Kidney (tissue), 14 donors: Measurements from ENCODE around the gene KPNA5. TPM values are rescaled to one million over a fixed set of nuclear protein-coding genes. Genes with fewer than 3 reads are reported as not detected.
A peak's percentile ranks its signal among the peaks of the same experiment; 100 is the strongest.
"Not testable (repeated sequence)": the region's sequence is repeated elsewhere in the genome, so short reads cannot be mapped to it uniquely, and the experiment has no call there.

Experiments
- DNase-seq, 5 donors: peaks; one replicate each; pipeline ENCODE4 v3.0.0-alpha.2; 2013 to 2020
- FAIRE-seq: peaks from 2 replicates; lab custom pipeline; 2012; peaks lifted over from hg19 to GRCh38; lab: Jason Lieb, UNC
- H3K27ac ChIP-seq, 2 donors: one replicate each; pipeline ENCODE4 v1.7.0; 2013; ENCODE audit warnings: low read depth in 2 of 2, low read length in 2 of 2, inconsistent platforms in 1 of 2
- H3K27me3 ChIP-seq: one replicate; pipeline ENCODE4 v1.7.1; 2013; ENCODE audit warnings: low read length, inconsistent platforms; ENCODE audit not compliant: control insufficient read depth, insufficient read depth
- H3K36me3 ChIP-seq, 3 donors: one replicate each; pipeline versions ENCODE4 v1.7.0 to v1.7.1; 2013; ENCODE audit warnings: low read length in 3 of 3, control low read depth in 1 of 3, inconsistent platforms in 1 of 3; ENCODE audit not compliant: insufficient read depth in 3 of 3, control insufficient read depth in 2 of 3
- H3K4me1 ChIP-seq, 3 donors: one replicate each; pipeline versions ENCODE4 v1.7.0 to v1.7.1; 2013; ENCODE audit warnings: low read length in 3 of 3, inconsistent platforms in 1 of 3, low read depth in 1 of 3; ENCODE audit not compliant: control insufficient read depth in 2 of 3, insufficient read depth in 2 of 3
- H3K4me3 ChIP-seq, 3 donors: one replicate each; pipeline versions ENCODE4 v1.7.0 to v1.8.1; 2013; ENCODE audit warnings: low read length in 3 of 3, control low read depth in 1 of 3, inconsistent platforms in 1 of 3
- H3K9ac ChIP-seq, 3 donors: one replicate each; pipeline versions ENCODE4 v1.7.0 to v1.7.1; 2013; ENCODE audit warnings: low read length in 3 of 3, control low read depth in 1 of 3, inconsistent platforms in 1 of 3
- H3K9me3 ChIP-seq, 3 donors: one replicate each; pipeline versions ENCODE4 v1.7.0 to v1.7.1; 2013; ENCODE audit warnings: low read length in 3 of 3, control low read depth in 1 of 3, inconsistent platforms in 1 of 3; ENCODE audit not compliant: control insufficient read depth in 2 of 3, insufficient read depth in 1 of 3
- CTCF ChIP-seq: IDR thresholded peaks from 3 replicates; pipeline ENCODE4 v1.5.1; 2012; ENCODE audit warnings: mild to moderate bottlenecking, moderate library complexity, borderline replicate concordance; ENCODE audit not compliant: insufficient read depth; ENCODE audit errors: extremely low read depth
- intact Hi-C: fragments of 100-400 bp; cut with DNase I; formaldehyde crosslinking; loops from one replicate; pipeline ENCODE4 v1.11.1; 2022
- polyA plus RNA-seq: library from polyadenylated mRNA; stranded (reverse); fragments of 350-450 nt; fragmentation: Illumina TruSeq; extraction: RNeasy Lipid Tissue Mini Kit (QIAGEN cat#74804); gene quantifications from one replicate; pipeline ENCODE4 v1.2.3, GENCODE V29; 2014; ENCODE audit warnings: low read depth, low replicate concordance; ENCODE audit not compliant: insufficient read depth
- total RNA-seq: library from RNA; stranded (reverse); fragmentation: NEBNext Ultra II Directional; extraction: Animal tissue kit (Norgen Biotek cat#: 25700); gene quantifications from one replicate; pipeline ENCODE4 v1.2.1, GENCODE V29; 2021
- donor health status: control.
- donor health status: control.
- donor health status: control.
- donor health status: control.
- donor health status: control.
- donor health status: DM: yes; HTN: yes; CAD: no.
- donor health status: Normal renal cell carcinoma (clear cell type).

Gene KPNA5
- total and polyA plus RNA-seq, 2 donors from 2014 or later: 2.5 to 18.2 TPM

DNA sequence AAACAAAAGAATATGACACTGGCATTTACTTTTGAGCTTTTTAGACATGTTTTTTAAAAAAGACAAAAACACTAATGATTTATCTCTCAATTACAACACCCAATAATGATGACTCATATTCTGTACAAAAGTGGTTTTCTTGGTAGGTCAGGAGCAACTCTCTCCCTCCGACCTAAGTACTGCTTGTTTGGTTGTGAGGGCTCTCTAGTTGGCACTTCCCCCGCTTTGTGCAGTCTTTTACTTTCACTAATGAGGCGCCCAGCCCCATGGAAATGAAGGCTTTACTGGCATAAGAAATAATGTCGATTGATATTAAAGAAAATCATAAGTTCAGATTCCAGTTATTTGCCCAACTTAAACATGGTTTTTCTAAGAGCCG lies 1.3 kb downstream of the KPNA5 start:
- no peak for FAIRE-seq
- Histone ChIP-seq H3K4me3 (peak overlapping the region in 2 of 3 donors; percentile 25 to 46), H3K9me3 (no peaks in the 10 kb centered on the region), H3K36me3 (no peaks in the 10 kb centered on the region), H3K9ac (no peak overlapping the region), H3K27ac (no peak overlapping the region), H3K4me1 (peaks cover 0 to 2% (median 0%) of the 10 kb centered on the region in 3 donors), H3K27me3 (no peaks in the 10 kb centered on the region)
- peak in 2 of 5 donors; percentile 36 to 48 for DNase-seq
- no peak for TF ChIP-seq CTCF
- intact Hi-C loops: no loop called here

DNA sequence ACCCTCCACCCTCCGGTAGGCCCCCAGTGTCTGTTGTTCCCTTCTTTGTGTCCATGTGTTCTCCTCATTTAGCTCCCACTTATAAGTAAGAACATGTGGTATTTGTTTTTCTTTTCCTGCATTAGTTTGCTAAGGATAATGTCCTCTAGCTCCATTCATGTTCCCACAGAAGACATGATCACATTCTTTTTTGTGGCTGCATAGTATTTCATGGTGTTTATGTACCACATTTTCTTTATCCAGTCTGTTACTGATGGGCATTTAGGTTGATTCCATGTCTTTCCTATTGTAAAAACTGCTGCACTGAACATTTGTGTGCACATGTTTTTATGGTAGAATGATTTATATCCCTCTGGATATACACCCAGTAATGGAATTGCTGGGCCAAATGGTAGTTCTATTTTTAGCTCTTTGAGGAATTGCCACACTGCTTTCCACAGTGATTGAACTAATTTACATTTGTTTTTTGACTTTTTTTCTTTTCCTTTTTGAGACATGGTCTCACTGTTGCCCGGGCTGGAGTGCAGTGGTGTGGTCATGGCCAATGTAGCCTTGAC lies 4.5 kb downstream of the KPNA5 start:
- Histone ChIP-seq H3K4me3 (no peak overlapping the region), H3K4me1 (peaks cover 0 to 2% (median 0%) of the 10 kb centered on the region in 3 donors), H3K9ac (no peak overlapping the region), H3K27me3 (no peaks in the 10 kb centered on the region), H3K27ac (no peak overlapping the region), H3K36me3 (no peaks in the 10 kb centered on the region), H3K9me3 (no peaks in the 10 kb centered on the region)
- no peak for FAIRE-seq
- no peak for DNase-seq
- intact Hi-C loops: no loop called here
- no peak for TF ChIP-seq CTCF

- peak in 2 of 5 donors; percentile 24 to 53 for DNase-seq
These were observed 5.6 kb downstream of the KPNA5 start for GRCh38 chr6:116686475-116687101.

GRCh38 chr6:116691154-116691553 lies 10.1 kb downstream of the KPNA5 start:
- H3K4me3 ChIP-seq: no peak overlapping the region
- TF ChIP-seq CTCF: no peak

More at GRCh38 chr6:116686475-116687101, 5.6 kb downstream of the KPNA5 start:
- H3K4me1 ChIP-seq, H3K27me3 ChIP-seq, H3K36me3 ChIP-seq, FAIRE-seq, intact Hi-C loops, H3K27ac ChIP-seq, H3K9ac ChIP-seq, H3K4me3 ChIP-seq, H3K9me3 ChIP-seq: not testable (repeated sequence)

DNA sequence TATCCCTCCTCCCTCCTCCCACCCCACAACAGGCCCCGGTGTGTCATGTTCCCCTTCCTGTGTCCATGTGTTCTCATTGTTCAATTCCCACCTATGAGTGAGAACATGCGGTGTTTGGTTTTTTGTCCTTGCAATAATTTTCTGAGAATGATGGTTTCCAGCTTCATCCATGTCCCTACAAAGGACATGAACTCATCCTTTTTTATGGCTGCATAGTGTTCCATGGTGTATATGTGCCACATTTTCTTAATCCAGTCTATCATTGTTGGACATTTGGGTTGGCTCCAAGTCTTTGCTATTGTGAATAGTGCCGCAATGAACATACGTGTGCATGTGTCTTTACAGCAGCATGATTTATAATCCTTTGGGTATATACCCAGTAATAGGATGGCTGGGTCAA lies 11.9 kb downstream of the KPNA5 start:
- intact Hi-C loops, FAIRE-seq: not testable (repeated sequence)

More at GRCh38 chr6:116691154-116691553, 10.1 kb downstream of the KPNA5 start:
- intact Hi-C loops: no loop called here
- no peak overlapping the region for H3K9ac ChIP-seq
- no peaks in the 10 kb centered on the region for H3K4me1 ChIP-seq
- FAIRE-seq (no peak), DNase-seq (no peak)
- H3K27ac ChIP-seq: no peak overlapping the region
- no peaks in the 10 kb centered on the region for H3K27me3 ChIP-seq
- H3K9me3 ChIP-seq: no peaks in the 10 kb centered on the region
- peaks cover 0 to 4% (median 0%) of the 10 kb centered on the region in 3 donors for H3K36me3 ChIP-seq

DNA sequence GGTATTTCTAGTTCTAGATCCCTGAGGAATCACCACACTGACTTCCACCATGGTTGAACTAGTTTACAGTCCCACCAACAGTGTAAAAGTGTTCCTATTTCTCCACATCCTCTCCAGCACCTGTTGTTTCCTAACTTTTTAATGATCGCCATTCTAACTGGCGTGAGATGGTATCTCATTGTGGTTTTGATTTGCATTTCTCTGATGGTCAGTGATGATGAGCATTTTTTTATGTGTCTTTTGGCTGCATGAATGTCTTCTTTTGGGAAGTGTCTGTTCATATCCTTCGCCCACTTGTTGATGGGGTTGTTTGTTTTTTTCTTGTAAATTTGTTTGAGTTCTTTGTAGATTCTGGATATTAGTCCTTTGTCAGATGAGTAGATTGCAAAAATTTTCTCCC lies 12.3 kb downstream of the KPNA5 start:
- H3K9ac ChIP-seq, DNase-seq, H3K4me3 ChIP-seq, intact Hi-C loops, H3K27me3 ChIP-seq, FAIRE-seq, H3K9me3 ChIP-seq, H3K27ac ChIP-seq, H3K4me1 ChIP-seq, H3K36me3 ChIP-seq: not testable (repeated sequence)

More for the DNA sequence above, 11.9 kb downstream of the KPNA5 start:
- H3K27ac ChIP-seq, DNase-seq, H3K36me3 ChIP-seq, H3K4me3 ChIP-seq, H3K9ac ChIP-seq, H3K4me1 ChIP-seq, H3K9me3 ChIP-seq, H3K27me3 ChIP-seq: not testable (repeated sequence)
